Esophagus muscularis mucosa (tissue), 4 donors: Measurements from ENCODE around the gene LRIT1. TPM values are rescaled to one million over a fixed set of nuclear protein-coding genes. Genes with fewer than 3 reads are reported as not detected.

Experiments
- DNase-seq: peaks from one replicate; pipeline ENCODE4 v3.0.0-alpha.2; 2017; ENCODE audit errors: extremely low spot score
- H3K27ac ChIP-seq, 4 donors: fragments of 200-600 bp; sonication (generic); replicated peaks in 1 of 4; 1 replicate in 3 of 4; 2 replicates in 1 of 4; pipeline ENCODE4 v1.5.1; 2016 to 2019; ENCODE audit warnings: mild to moderate bottlenecking in 1 of 4
- H3K27me3 ChIP-seq, 4 donors: fragments of 200-600 bp; sonication (generic); one replicate each; pipeline versions ENCODE4 v1.5.1 to v1.6.0; 2016 to 2019
- H3K36me3 ChIP-seq, 4 donors: fragments of 200-600 bp; sonication (generic); one replicate each; pipeline ENCODE4 v1.5.1; 2016 to 2019
- H3K4me1 ChIP-seq, 4 donors: fragments of 200-600 bp; sonication (generic); one replicate each; pipeline ENCODE4 v1.5.1; 2016 to 2019
- H3K4me3 ChIP-seq, 4 donors: fragments of 200-600 bp; sonication (generic); 1 replicate in 2 of 4; 2 replicates in 2 of 4; pipeline ENCODE4 v1.5.1; 2016 to 2019; ENCODE audit warnings: mild to moderate bottlenecking in 4 of 4, moderate library complexity in 1 of 4
- H3K9me3 ChIP-seq, 4 donors: fragments of 200-600 bp; sonication (generic); 1 replicate in 3 of 4; 2 replicates in 1 of 4; pipeline ENCODE4 v1.5.1; 2016 to 2019
- CTCF ChIP-seq, 3 experiments: fragments of 200-600 bp in 2 of 3; fragments of 450-650 bp in 1 of 3; sonication (generic) in 2 of 3; IDR thresholded peaks; one replicate each; pipeline ENCODE4 v1.5.1; 2017 to 2019; ENCODE audit warnings: antibody characterized with exemption in 3 of 3, mild to moderate bottlenecking in 2 of 3, moderate library complexity in 1 of 3
- EP300 ChIP-seq: sonication (generic); formaldehyde crosslinking; IDR thresholded peaks from one replicate; pipeline ENCODE4 v1.6.1; 2017; ENCODE audit warnings: antibody characterized with exemption
- POLR2A ChIP-seq: fragments of 450-650 bp; IDR thresholded peaks from one replicate; pipeline ENCODE4 v1.6.1; 2017; ENCODE audit warnings: antibody characterized with exemption, moderate library complexity, mild to moderate bottlenecking, low read depth
- POLR2AphosphoS5 ChIP-seq, 2 donors: sonication (generic); formaldehyde crosslinking; IDR thresholded peaks; one replicate each; pipeline ENCODE4 v1.6.1; 2017; ENCODE audit warnings: antibody characterized with exemption in 2 of 2
- WGBS: methylation state at CpG from one replicate; pipeline ENCODE4 v1.1.5; 2018; 5-methylcytosine and 5-hydroxymethylcytosine counted together
- intact Hi-C: fragments of 100-400 bp; cut with DNase I; formaldehyde crosslinking; loops from one replicate; pipeline ENCODE4 v1.15.1; 2023
- total RNA-seq, 4 donors: library from RNA; depleted of rRNA; stranded (reverse); fragments of >200 nt; gene quantifications; one replicate each; pipeline versions ENCODE4 v1.1.0 to v1.2.1, GENCODE V29; 2016

The LRIT1 gene
- total RNA-seq, 4 donors from 2014 or later, result not detected

- Histone ChIP-seq H3K4me1 (no peaks in the 10 kb centered on the region), H3K27me3 (peaks cover 0 to 46% (median 0%) of the 10 kb centered on the region in 4 donors), H3K36me3 (no peaks in the 10 kb centered on the region), H3K9me3 (no peaks in the 10 kb centered on the region), H3K4me3 (no peak overlapping the region), H3K27ac (no peak overlapping the region)
- WGBS, result 46% methylated on average over 28 of the region's 52 CpGs
- TF ChIP-seq POLR2A, result no peak
- TF ChIP-seq POLR2AphosphoS5 (IDR thresholded peaks at IDR 0.05), result no peak
- no peak for TF ChIP-seq CTCF (IDR thresholded peaks at IDR 0.05)
- TF ChIP-seq EP300, result no peak
- intact Hi-C loops, result no loop called here
- DNase-seq, result no peak
Measured at GRCh38 chr10:84237199-84238051, 3.9 kb downstream of the LRIT1 start.

GRCh38 chr10:84236807-84237198 lies 4.5 kb downstream of the LRIT1 start:
- Histone ChIP-seq H3K4me3 (no peak overlapping the region), H3K9me3 (no peaks in the 10 kb centered on the region), H3K36me3 (no peaks in the 10 kb centered on the region), H3K4me1 (no peaks in the 10 kb centered on the region), H3K27me3 (peaks cover 0 to 46% (median 0%) of the 10 kb centered on the region in 4 donors), H3K27ac (no peak overlapping the region)
- no peak for DNase-seq
- intact Hi-C loops, result no loop called here
- TF ChIP-seq POLR2A, result no peak
- TF ChIP-seq CTCF (IDR thresholded peaks at IDR 0.05), result no peak
- no peak for TF ChIP-seq EP300
- TF ChIP-seq POLR2AphosphoS5 (IDR thresholded peaks at IDR 0.05), result no peak
- 90% methylated on average over 6 of the region's 6 CpGs for WGBS

GRCh38 chr10:84235096-84235495 lies 6.2 kb downstream of the LRIT1 start:
- intact Hi-C loops, result no loop called here
- Histone ChIP-seq H3K4me3 (no peak overlapping the region), H3K36me3 (no peaks in the 10 kb centered on the region), H3K4me1 (no peaks in the 10 kb centered on the region), H3K27ac (no peak overlapping the region), H3K27me3 (peaks cover 0 to 46% (median 0%) of the 10 kb centered on the region in 4 donors), H3K9me3 (no peaks in the 10 kb centered on the region)
- 88% methylated on average over 4 of the region's 4 CpGs for WGBS
- DNase-seq, result no peak
- no peak for TF ChIP-seq CTCF (IDR thresholded peaks at IDR 0.05)
- no peak for TF ChIP-seq POLR2AphosphoS5 (IDR thresholded peaks at IDR 0.05)
- TF ChIP-seq EP300, result no peak
- no peak for TF ChIP-seq POLR2A

GRCh38 chr10:84234479-84234878 lies 6.9 kb downstream of the LRIT1 start:
- no peak for DNase-seq
- Histone ChIP-seq H3K4me1 (no peaks in the 10 kb centered on the region), H3K9me3 (no peaks in the 10 kb centered on the region), H3K27me3 (peaks cover 0 to 46% (median 0%) of the 10 kb centered on the region in 4 donors), H3K4me3 (no peak overlapping the region), H3K27ac (no peak overlapping the region), H3K36me3 (no peaks in the 10 kb centered on the region)
- intact Hi-C loops, result no loop called here
- WGBS, result 92% methylated on average over 4 of the region's 4 CpGs
- TF ChIP-seq POLR2AphosphoS5 (IDR thresholded peaks at IDR 0.05), result no peak
- no peak for TF ChIP-seq EP300
- TF ChIP-seq CTCF (IDR thresholded peaks at IDR 0.05), result no peak
- TF ChIP-seq POLR2A, result no peak
